DLD1 (cell line): ENCODE results near the gene CCDC182.

Experiments
- in situ Hi-C: cut with HindIII; loops from 2 replicates; pipeline ENCODE4 v1.10.0; 2017; ENCODE audit warnings: low sequenced_read_pairs

The CCDC182 gene

GRCh38 chr17:57758654-57759053, 13.6 kb upstream of the CCDC182 start:
- in situ Hi-C loops = loop anchor here (25.0 kb wide), 1 partner anchor 646 kb away; no protein-coding TSS in a partner anchor

GRCh38 chr17:57757735-57758134, 12.6 kb upstream of the CCDC182 start:
- in situ Hi-C loops = loop anchor here (25.0 kb wide), 1 partner anchor 645 kb away; no protein-coding TSS in a partner anchor

GRCh38 chr17:57756951-57757350, 11.9 kb upstream of the CCDC182 start:
- in situ Hi-C loops = loop anchor here (25.0 kb wide), 1 partner anchor 645 kb away; no protein-coding TSS in a partner anchor

GRCh38 chr17:57755480-57756070, 10.5 kb upstream of the CCDC182 start:
- in situ Hi-C loops = loop anchor here (25.0 kb wide), 1 partner anchor 643 kb away; no protein-coding TSS in a partner anchor

GRCh38 chr17:57752031-57752905, 7.2 kb upstream of the CCDC182 start:
- in situ Hi-C loops = loop anchor here (25.0 kb wide), 1 partner anchor 640 kb away; no protein-coding TSS in a partner anchor

- in situ Hi-C loops = loop anchor here (25.0 kb wide), 1 partner anchor 639 kb away; no protein-coding TSS in a partner anchor
Observed at GRCh38 chr17:57751348-57751971, 6.4 kb upstream of the CCDC182 start.

GRCh38 chr17:57750895-57751294, 5.8 kb upstream of the CCDC182 start:
- in situ Hi-C loops = loop anchor here (25.0 kb wide), 1 partner anchor 639 kb away; no protein-coding TSS in a partner anchor

GRCh38 chr17:57750109-57750871, 5.2 kb upstream of the CCDC182 start:
- in situ Hi-C loops = loop anchor here (25.0 kb wide), 1 partner anchor 638 kb away; no protein-coding TSS in a partner anchor

GRCh38 chr17:57749701-57750100, 4.6 kb upstream of the CCDC182 start:
- in situ Hi-C loops = loop anchor here (25.0 kb wide), 1 partner anchor 637 kb away; no protein-coding TSS in a partner anchor

GRCh38 chr17:57747221-57748017, 2.3 kb upstream of the CCDC182 start:
- in situ Hi-C loops = no loop called here

GRCh38 chr17:57746221-57746620, 1.1 kb upstream of the CCDC182 start:
- in situ Hi-C loops = no loop called here

- in situ Hi-C loops = no loop called here
Observed at GRCh38 chr17:57744195-57745170, 616 bp downstream of the CCDC182 start.

GRCh38 chr17:57740235-57740528, 4.9 kb downstream of the CCDC182 start:
- in situ Hi-C loops = no loop called here

GRCh38 chr17:57739402-57740234, 5.5 kb downstream of the CCDC182 start:
- in situ Hi-C loops = no loop called here

- in situ Hi-C loops = no loop called here
Observed at GRCh38 chr17:57737450-57737849, 7.6 kb downstream of the CCDC182 start.

- in situ Hi-C loops = no loop called here
Observed at GRCh38 chr17:57735707-57736106, 9.4 kb downstream of the CCDC182 start.

GRCh38 chr17:57735230-57735629, 9.9 kb downstream of the CCDC182 start:
- in situ Hi-C loops = no loop called here

GRCh38 chr17:57733085-57733484, 12.0 kb downstream of the CCDC182 start:
- in situ Hi-C loops = no loop called here
